K562 treated with DMSO at 1 percent for 48 hours (cell line): ENCODE results near the gene B3GNT2. TPM values are rescaled to one million over a fixed set of nuclear protein-coding genes. Genes with fewer than 3 reads are reported as not detected.

Source experiments
- total RNA-seq: library from RNA; unstranded; fragments of 300-600 nt; gene quantifications from 2 replicates; pipeline ENCODE4 v1.2.3, GENCODE V29; 2022; ENCODE audit warnings: low replicate concordance; ENCODE audit errors: extremely low read depth

Gene B3GNT2
- not detected in 2 replicates for total RNA-seq

GRCh38 chr2:62195421-62196277 lies at the start of gene B3GNT2:
Gene B3GNT2 (plus strand): TSS chr2:62196115. CDS start chr2:62222221, 26,106 bp downstream.

